ENCODE measurements around the gene IL1RL2.
A peak's percentile ranks its signal among the peaks of the same experiment; 100 is the strongest.

IL1RL2 gene

GRCh38 chr2:102158011-102158755 lies 28.6 kb upstream of the IL1RL2 start:
- no peak overlapping the region for H3K4me3 ChIP-seq (ENCODE audit: low read depth, low read length)

- no peak overlapping the region for H3K4me3 ChIP-seq (ENCODE audit: low read depth, low read length)
Observed at GRCh38 chr2:102159295-102159694, 27.5 kb upstream of the IL1RL2 start.

GRCh38 chr2:102166189-102166845 lies 20.5 kb upstream of the IL1RL2 start:
- H3K4me3 ChIP-seq (ENCODE audit: low read depth, low read length), result no peak overlapping the region

- no peak overlapping the region for H3K4me3 ChIP-seq (ENCODE audit: low read depth, low read length)
Observed at GRCh38 chr2:102168026-102168771, 18.6 kb upstream of the IL1RL2 start.

- no peak overlapping the region for H3K4me3 ChIP-seq (ENCODE audit: low read depth, low read length)
Observed at GRCh38 chr2:102171946-102172345, 14.9 kb upstream of the IL1RL2 start.

GRCh38 chr2:102172745-102173144 lies 14.1 kb upstream of the IL1RL2 start:
- no peak overlapping the region for H3K4me3 ChIP-seq (ENCODE audit: low read depth, low read length)

- H3K4me3 ChIP-seq (ENCODE audit: low read depth, low read length), result no peak overlapping the region
Observed at GRCh38 chr2:102176172-102176571, 10.7 kb upstream of the IL1RL2 start.

DNA sequence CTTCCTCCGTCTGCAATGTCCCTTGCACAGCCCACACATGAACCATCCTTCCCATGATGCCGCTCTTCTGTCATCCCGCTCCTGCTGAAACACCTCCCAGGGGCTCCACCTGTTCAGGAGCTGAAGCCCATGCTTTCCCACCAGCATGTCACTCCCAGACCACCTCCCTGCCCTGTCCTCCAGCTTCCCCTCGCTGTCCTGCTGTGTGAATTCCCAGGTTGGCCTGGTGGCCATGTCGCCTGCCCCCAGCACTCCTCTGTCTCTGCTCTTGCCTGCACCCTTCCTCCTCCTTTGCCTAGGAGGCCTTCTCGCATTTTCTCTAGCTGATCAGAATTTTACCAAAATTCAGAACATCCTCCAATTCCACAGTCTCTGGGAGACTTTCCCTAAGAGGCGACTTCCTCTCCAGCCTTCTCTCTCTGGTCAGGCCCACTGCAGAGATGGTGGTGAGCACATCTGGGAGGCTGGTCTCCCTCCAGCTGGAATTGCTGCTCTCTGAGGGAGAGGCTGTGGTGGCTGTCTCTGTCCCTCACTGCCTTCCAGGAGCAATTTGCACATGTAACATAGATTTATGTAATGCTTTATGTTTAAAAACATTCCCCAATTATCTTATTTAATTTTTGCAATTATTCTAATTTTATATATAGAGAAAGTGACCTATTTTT lies 8.9 kb upstream of the IL1RL2 start:
- H3K4me3 ChIP-seq (ENCODE audit: low read depth, low read length), result no peak overlapping the region

DNA sequence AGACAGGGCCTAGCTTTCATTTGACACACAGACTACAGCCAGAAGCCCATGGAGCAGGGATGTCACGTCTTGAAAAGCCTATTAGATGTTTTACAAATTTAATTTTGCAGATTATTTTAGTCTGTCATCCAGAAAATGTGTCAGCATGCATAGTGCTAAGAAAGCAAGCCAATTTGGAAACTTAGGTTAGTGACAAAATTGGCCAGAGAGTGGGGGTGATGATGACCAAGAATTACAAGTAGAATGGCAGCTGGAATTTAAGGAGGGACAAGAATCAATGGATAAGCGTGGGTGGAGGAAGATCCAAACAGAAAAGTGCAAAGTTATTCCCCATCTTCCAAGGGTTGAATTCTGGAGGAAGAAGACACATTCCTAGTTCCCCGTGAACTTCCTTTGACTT lies 7.8 kb upstream of the IL1RL2 start:
- H3K4me3 ChIP-seq (ENCODE audit: low read depth, low read length), result no peak overlapping the region

DNA sequence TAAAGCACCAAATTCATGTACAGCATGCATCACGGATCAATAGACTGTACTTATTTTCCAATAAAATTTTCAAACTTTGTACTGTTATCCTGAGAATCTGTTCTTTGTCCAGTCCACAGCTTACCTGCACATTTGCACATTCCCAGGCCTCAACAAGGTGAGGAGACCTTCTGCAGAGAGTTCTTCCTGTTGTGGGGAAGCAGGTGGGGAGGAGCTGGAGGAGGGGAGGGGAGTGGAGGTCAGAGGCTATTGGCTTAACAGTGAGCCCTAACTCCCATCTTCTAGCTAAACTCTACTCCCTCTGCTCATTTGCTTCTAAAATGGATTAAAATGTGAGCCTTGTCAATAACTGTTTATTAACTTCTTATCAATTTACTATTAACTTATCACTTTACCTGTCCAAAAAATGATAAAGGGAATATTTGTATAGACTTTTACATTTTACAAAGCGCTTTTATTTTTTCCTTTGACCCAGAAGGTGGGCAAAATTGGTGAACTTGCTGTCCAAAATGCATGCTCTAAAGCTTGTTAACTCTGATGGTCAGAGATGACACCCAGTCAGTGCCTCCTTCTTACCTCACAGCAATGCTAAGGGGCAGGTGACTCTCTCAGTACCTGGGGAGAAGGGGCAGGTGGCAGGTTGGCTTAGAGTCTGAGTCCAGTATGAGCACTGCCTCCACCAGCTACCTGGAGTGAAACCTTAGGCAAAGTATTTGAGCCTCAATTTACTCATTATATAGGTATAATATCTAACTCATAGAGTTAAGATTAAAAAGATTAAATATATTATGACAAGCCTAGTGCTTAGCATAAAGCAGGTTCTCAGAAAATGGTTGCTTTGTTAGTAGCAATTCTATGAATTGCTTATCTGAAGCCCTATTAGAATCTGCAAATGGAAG lies 6.8 kb upstream of the IL1RL2 start:
- no peak overlapping the region for H3K4me3 ChIP-seq (ENCODE audit: low read depth, low read length)

DNA sequence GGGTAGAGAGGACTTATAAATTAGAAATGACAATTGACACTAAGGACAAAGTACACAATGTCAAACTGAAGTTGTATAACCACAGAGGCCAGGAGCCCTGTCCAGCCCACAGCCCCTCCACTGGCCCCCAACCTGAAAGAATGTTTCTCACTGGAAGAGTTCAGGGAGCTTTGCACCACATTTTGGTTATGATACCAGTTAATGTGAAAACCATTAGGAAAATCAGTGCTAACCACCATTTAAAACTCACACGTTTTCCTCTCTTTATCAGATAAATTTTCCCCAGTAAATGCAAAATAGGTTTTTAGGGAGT lies 6.2 kb upstream of the IL1RL2 start:
- no peak overlapping the region for H3K4me3 ChIP-seq (ENCODE audit: low read depth, low read length)

- no peak overlapping the region for H3K4me3 ChIP-seq (ENCODE audit: low read depth, low read length)
Observed at GRCh38 chr2:102181376-102181775, 5.4 kb upstream of the IL1RL2 start.

DNA sequence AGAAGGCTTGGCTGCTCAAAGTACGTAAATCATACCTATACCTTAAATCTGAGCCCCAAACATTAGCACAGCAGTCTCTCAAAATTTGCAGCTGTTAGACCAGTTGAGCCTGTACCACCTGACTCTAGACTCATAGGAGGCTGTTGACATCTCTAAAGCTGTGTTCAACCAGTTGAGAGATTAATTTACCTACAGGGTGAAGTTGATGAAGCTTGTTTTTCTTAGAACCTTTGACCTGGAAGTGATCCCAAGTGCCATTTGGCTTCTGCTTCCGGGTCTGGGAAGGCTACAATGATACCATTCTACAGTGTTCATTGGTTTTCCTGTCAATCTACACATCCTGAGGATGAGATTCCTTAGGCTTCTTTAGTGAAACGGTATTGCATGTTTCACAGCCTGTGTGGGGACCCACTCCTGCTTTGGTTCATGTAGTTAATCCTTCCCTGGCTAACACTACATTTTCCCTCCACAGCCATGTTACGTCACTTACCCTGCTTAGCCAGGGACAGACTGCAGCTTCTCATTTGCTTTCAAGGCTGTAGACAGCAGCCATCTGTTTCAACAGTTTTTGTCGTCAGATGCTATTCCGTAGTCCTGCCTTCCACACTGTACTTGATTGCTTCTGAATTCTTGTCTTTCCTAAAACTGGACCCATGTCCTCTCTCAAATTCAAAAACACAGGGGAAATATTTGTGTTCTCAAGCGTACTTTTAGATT lies 4.7 kb upstream of the IL1RL2 start:
- H3K4me3 ChIP-seq (ENCODE audit: low read depth, low read length), result no peak overlapping the region

GRCh38 chr2:102184018-102184417 lies 2.8 kb upstream of the IL1RL2 start:
- no peak overlapping the region for H3K4me3 ChIP-seq (ENCODE audit: low read depth, low read length)

DNA sequence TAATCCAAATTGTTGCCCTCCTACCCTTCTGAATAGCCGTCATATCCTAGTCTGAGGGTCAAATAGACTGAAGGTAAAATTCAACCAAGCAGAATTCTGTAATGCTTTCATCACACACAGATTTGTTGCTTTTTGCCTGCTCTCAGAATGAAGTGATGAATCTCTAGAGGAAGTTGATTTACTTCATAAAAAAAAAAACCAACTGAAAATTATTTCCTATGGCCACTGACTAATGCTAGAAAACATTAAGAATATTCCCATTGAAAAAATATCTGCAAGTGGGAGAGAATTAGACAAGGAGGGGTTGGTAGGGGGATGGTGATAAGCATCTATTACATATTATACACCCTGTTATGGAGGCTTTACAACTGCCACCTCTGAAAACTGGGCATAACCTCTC lies 2.3 kb upstream of the IL1RL2 start:
- no peak overlapping the region for H3K4me3 ChIP-seq (ENCODE audit: low read depth, low read length)

GRCh38 chr2:102185347-102185746 lies 1.5 kb upstream of the IL1RL2 start:
- no peak overlapping the region for H3K4me3 ChIP-seq (ENCODE audit: low read depth, low read length)

GRCh38 chr2:102187496-102188150 lies 800 bp downstream of the IL1RL2 start:
- H3K4me3 ChIP-seq (ENCODE audit: low read depth, low read length), result peak overlapping the region; percentile 20

DNA sequence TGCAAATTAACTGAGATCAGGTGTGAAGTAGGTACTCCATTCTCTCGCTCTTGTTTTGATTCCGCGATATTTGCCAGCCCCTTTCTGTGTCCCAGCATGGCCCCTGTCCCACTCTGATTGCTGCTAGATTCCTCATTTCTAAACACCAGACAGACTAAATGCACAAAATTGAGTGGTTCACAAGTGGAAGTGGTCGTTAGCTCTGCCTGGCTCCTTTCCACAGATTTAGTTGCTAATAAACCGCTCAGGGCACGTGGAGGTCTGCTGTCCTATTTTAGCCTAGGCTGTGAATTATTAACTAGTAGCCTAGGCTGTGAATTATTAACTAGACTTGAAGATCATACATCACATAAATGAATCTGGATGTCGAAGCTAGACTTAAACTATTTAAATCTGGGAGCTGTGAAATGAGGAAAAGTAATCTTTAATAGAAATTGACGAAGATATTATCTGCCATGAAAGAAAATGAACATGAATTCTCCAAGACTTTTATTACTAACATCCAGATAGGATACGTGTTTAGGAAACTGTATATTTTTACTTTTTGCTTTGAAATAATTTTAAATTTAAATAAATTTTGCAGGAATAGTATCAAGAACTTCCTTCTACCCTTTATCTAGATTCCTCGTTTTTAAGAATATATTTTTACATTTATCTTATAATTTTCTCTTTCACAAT lies 3.7 kb downstream of the IL1RL2 start:
- H3K4me3 ChIP-seq (ENCODE audit: low read depth, low read length), result no peak overlapping the region

- H3K4me3 ChIP-seq (ENCODE audit: low read depth, low read length), result no peak overlapping the region
Observed at GRCh38 chr2:102191501-102191900, 4.7 kb downstream of the IL1RL2 start.

Data from iPS-11a (cell line).